CD14-positive monocyte (primary cell): ENCODE results near the gene TUBB3. TPM values are rescaled to one million over a fixed set of nuclear protein-coding genes. Genes with fewer than 3 reads are reported as not detected.

Experiments
- DNase-seq, 3 donors: peaks; one replicate each; pipeline ENCODE4 v3.0.0-alpha.2; 2011 to 2022
- H2AFZ ChIP-seq: 2 replicates; pipeline ENCODE4 v1.6.0; 2012; ENCODE audit warnings: mild to moderate bottlenecking, low read depth, low read length, inconsistent platforms; ENCODE audit not compliant: insufficient read depth, poor library complexity, severe bottlenecking
- H3K27ac ChIP-seq, 2 donors: 1 replicate in 1 of 2; 2 replicates in 1 of 2; pipeline ENCODE4 v1.5.1; 2012 to 2013; ENCODE audit warnings: low read length in 2 of 2, control low read depth in 1 of 2, inconsistent platforms in 1 of 2, low read depth in 1 of 2, mild to moderate bottlenecking in 1 of 2
- H3K27me3 ChIP-seq, 2 donors: one replicate each; pipeline versions ENCODE4 v1.6.0 to v1.6.1; 2011 to 2013; ENCODE audit warnings: low read length in 2 of 2; ENCODE audit not compliant: control insufficient read depth in 2 of 2, insufficient read depth in 2 of 2
- H3K36me3 ChIP-seq, 2 donors: replicated peaks in 1 of 2; 1 replicate in 1 of 2; 2 replicates in 1 of 2; pipeline versions ENCODE4 v1.5.1 to v1.6.1; 2012 to 2013; ENCODE audit warnings: low read length in 2 of 2, control low read depth in 1 of 2, inconsistent platforms in 1 of 2, mild to moderate bottlenecking in 1 of 2; ENCODE audit not compliant: insufficient read depth in 2 of 2, control insufficient read depth in 1 of 2
- H3K4me1 ChIP-seq, 2 donors: 1 replicate in 1 of 2; 2 replicates in 1 of 2; pipeline versions ENCODE4 v1.5.1 to v1.6.1; 2012 to 2013; ENCODE audit warnings: low read length in 2 of 2, control low read depth in 1 of 2, inconsistent platforms in 1 of 2, mild to moderate bottlenecking in 1 of 2, moderate library complexity in 1 of 2; ENCODE audit not compliant: insufficient read depth in 2 of 2, control insufficient read depth in 1 of 2
- H3K4me2 ChIP-seq: replicated peaks from 2 replicates; pipeline ENCODE3; 2012; ENCODE audit warnings: low read length, moderate library complexity, mild to moderate bottlenecking; ENCODE audit not compliant: poor library complexity, severe bottlenecking; ENCODE audit errors: extremely low read depth
- H3K4me3 ChIP-seq, 3 experiments: fragments of 200-600 bp in 1 of 3; sonication (generic) in 1 of 3; replicated peaks in 1 of 3; 1 replicate in 2 of 3; 2 replicates in 1 of 3; pipeline ENCODE4 v1.5.1; 2011 to 2013; ENCODE audit warnings: low read length in 3 of 3, mild to moderate bottlenecking in 3 of 3, control low read depth in 2 of 3, low read depth in 2 of 3, inconsistent platforms in 1 of 3, moderate library complexity in 1 of 3
- H3K79me2 ChIP-seq: 2 replicates; pipeline ENCODE4 v1.6.0; 2012; ENCODE audit warnings: mild to moderate bottlenecking, control low read depth, inconsistent platforms, low read length, moderate library complexity; ENCODE audit not compliant: insufficient read depth
- H3K9ac ChIP-seq: 2 replicates; pipeline ENCODE4 v1.6.0; 2017; ENCODE audit warnings: low read length, mild to moderate bottlenecking; ENCODE audit not compliant: insufficient read depth, poor library complexity, severe bottlenecking
- H3K9me3 ChIP-seq, 2 donors: replicated peaks in 1 of 2; 1 replicate in 1 of 2; 2 replicates in 1 of 2; pipeline versions ENCODE4 v1.5.1 to v1.6.1; 2012 to 2013; ENCODE audit warnings: low read length in 2 of 2, control low read depth in 1 of 2; ENCODE audit not compliant: control insufficient read depth in 1 of 2, insufficient read depth in 1 of 2
- H4K20me1 ChIP-seq: 2 replicates; pipeline ENCODE4 v1.6.0; 2012; ENCODE audit warnings: mild to moderate bottlenecking, low read length, control low read depth, moderate library complexity; ENCODE audit not compliant: insufficient read depth
- H3K27ac Mint-ChIP-seq, 7 donors: one replicate each; pipeline ENCODE4 v1.8.0; 2020; ENCODE audit warnings: mild to moderate bottlenecking in 7 of 7, mixed read lengths in 7 of 7, moderate library complexity in 6 of 7, inconsistent platforms in 2 of 7
- H3K27me3 Mint-ChIP-seq, 3 donors: one replicate each; pipeline ENCODE4 v1.8.0; 2021 to 2022; ENCODE audit warnings: low read depth in 3 of 3, mild to moderate bottlenecking in 3 of 3, mixed read lengths in 3 of 3, moderate library complexity in 3 of 3, inconsistent platforms in 1 of 3
- H3K36me3 Mint-ChIP-seq, 2 donors: one replicate each; pipeline ENCODE4 v1.8.0; 2020; ENCODE audit warnings: mixed read lengths in 2 of 2, inconsistent platforms in 1 of 2, mild to moderate bottlenecking in 1 of 2
- H3K4me1 Mint-ChIP-seq: one replicate; pipeline ENCODE4 v1.8.0; 2020; ENCODE audit warnings: mild to moderate bottlenecking, mixed read lengths
- H3K4me3 Mint-ChIP-seq, 2 donors: one replicate each; pipeline ENCODE4 v1.8.0; 2020; ENCODE audit warnings: mild to moderate bottlenecking in 2 of 2, mixed read lengths in 2 of 2, moderate library complexity in 1 of 2
- H3K9me3 Mint-ChIP-seq, 7 donors: one replicate each; pipeline ENCODE4 v1.8.0; 2020 to 2022; ENCODE audit warnings: mixed read lengths in 7 of 7, mild to moderate bottlenecking in 6 of 7, moderate library complexity in 6 of 7, inconsistent platforms in 2 of 7
- CTCF ChIP-seq: fragments of 200-600 bp; IDR thresholded peaks from one replicate; pipeline ENCODE4 v1.8.0; 2022; ENCODE audit warnings: antibody characterized with exemption, mild to moderate bottlenecking
- WGBS: methylation state at CpG from one replicate; pipeline ENCODE4 v1.1.5; 2013; ENCODE audit warnings: missing lambda C conversion rate; ENCODE audit not compliant: insufficient coverage; 5-methylcytosine and 5-hydroxymethylcytosine counted together
- intact Hi-C, 2 donors: fragments of 100-400 bp; cut with micrococcal nuclease; formaldehyde crosslinking; loops; one replicate each; pipeline versions ENCODE4 v1.15.0 to v1.15.1; 2023
- polyA plus RNA-seq, 3 donors: library from polyadenylated mRNA; depleted of rRNA in 1 of 3; unstranded in 2 of 3; stranded (reverse) in 1 of 3; fragments of 300-500 nt in 2 of 3; fragments of >200 nt in 1 of 3; fragmentation: Illumina TruSeq in 2 of 3; gene quantifications; 1 replicate in 2 of 3; 2 replicates in 1 of 3; pipeline ENCODE4 v1.2.3, GENCODE V29; 2012 to 2021

Gene TUBB3
- polyA plus RNA-seq, 3 donors = 2.9 TPM; not detected in 2

DNA sequence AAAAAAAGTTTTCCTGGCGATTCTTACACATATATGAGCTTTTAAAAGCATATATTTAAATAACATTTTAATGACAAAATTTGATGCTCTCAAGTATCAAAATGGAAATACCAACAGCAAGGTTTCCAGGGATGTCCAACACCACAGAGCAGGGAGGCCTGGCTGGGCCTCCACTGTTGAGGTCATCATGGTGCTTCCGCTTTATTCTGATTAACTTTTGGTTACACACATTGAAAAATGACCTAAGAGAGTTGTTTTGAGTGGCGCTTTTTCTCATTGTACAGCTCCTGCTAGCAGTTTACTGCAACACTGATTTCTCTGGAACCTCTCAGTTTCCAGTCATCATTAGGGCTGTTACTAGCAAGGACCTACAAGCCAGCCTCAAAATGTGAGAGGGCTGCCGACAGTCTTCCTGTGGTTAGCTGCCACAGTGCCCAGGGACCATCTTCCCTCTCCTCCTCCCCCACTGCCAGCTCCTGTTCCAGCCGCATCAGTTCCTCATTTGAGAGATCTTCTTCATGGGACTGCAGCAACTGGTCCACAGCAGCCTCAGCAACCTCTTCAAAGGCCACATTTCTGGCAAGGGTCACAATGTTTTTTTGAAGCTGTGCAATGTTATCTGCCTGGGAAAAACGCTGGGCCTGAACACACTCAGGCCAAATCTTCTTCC lies 46.7 kb downstream of the TUBB3 start:
- no peaks in the 10 kb centered on the region for H3K9me3 ChIP-seq
- intact Hi-C loops = no loop called here
- H4K20me1 ChIP-seq = peaks cover 47% of the 10 kb centered on the region
- no peak overlapping the region for H3K4me3 ChIP-seq
- peak overlapping the region; percentile 21 to 73 for H3K27ac ChIP-seq
- Mint-ChIP-seq H3K4me1 (peaks cover 58% of the 10 kb centered on the region), H3K27ac (peak overlapping the region; percentile 16 to 92 (median 84)), H3K9me3 (peaks cover 0 to 4% (median 0%) of the 10 kb centered on the region in 7 donors), H3K36me3 (peaks cover 18 to 34% of the 10 kb centered on the region in 2 donors), H3K4me3 (peak overlapping the region; percentile 15 to 58), H3K27me3 (peaks cover 0 to 3% (median 0%) of the 10 kb centered on the region in 3 donors)
- WGBS = 7% methylated on average over 3 of the region's 6 CpGs
- H3K36me3 ChIP-seq = peaks cover 22 to 23% of the 10 kb centered on the region in 2 donors
- DNase-seq = peak; percentile 57 to 70 (median 59)
- TF ChIP-seq CTCF = no peak
- no peak overlapping the region for H2AFZ ChIP-seq
- no peaks in the 10 kb centered on the region for H3K27me3 ChIP-seq
- peaks cover 51% of the 10 kb centered on the region for H3K79me2 ChIP-seq
- H3K4me2 ChIP-seq = peak overlapping the region; percentile 62
- no peak overlapping the region for H3K9ac ChIP-seq
- H3K4me1 ChIP-seq = peaks cover 63 to 77% of the 10 kb centered on the region in 2 donors

GRCh38 chr16:89971495-89972243 lies 48.5 kb downstream of the TUBB3 start:
- WGBS = 34% methylated on average over 41 of the region's 42 CpGs
- peak overlapping the region; percentile 86 for H3K9ac ChIP-seq
- H3K9me3 ChIP-seq = no peaks in the 10 kb centered on the region
- H3K4me2 ChIP-seq = peak overlapping the region; percentile 99
- peaks cover 69% of the 10 kb centered on the region for H3K79me2 ChIP-seq
- TF ChIP-seq CTCF = no peak
- peaks cover 0 to 4% (median 0%) of the 10 kb centered on the region in 7 donors for H3K9me3 Mint-ChIP-seq
- peak overlapping the region; percentile 98 for H3K4me3 Mint-ChIP-seq
- intact Hi-C loops = no loop called here
- DNase-seq = no peak
- no peaks in the 10 kb centered on the region for H3K27me3 ChIP-seq
- H3K36me3 Mint-ChIP-seq = peaks cover 10 to 18% of the 10 kb centered on the region in 2 donors
- H4K20me1 ChIP-seq = peaks cover 41% of the 10 kb centered on the region
- H2AFZ ChIP-seq = peak overlapping the region; percentile 99
- H3K27ac ChIP-seq = peak overlapping the region; percentile 68 to 90
- H3K4me1 Mint-ChIP-seq = peaks cover 59% of the 10 kb centered on the region
- H3K27ac Mint-ChIP-seq = peak overlapping the region; percentile 85 to 94 (median 90)
- peak overlapping the region; percentile 58 to 95 (median 74) for H3K4me3 ChIP-seq
- peaks cover 59 to 71% of the 10 kb centered on the region in 2 donors for H3K4me1 ChIP-seq
- peaks cover 4 to 11% of the 10 kb centered on the region in 2 donors for H3K36me3 ChIP-seq
- peaks cover 0 to 3% (median 1%) of the 10 kb centered on the region in 3 donors for H3K27me3 Mint-ChIP-seq
